GM19467 (cell line): ENCODE results near the gene SORT1.
"Not testable (repeated sequence)": the region's sequence is repeated elsewhere in the genome, so short reads cannot be mapped to it uniquely, and the experiment has no call there.

Experiments
- ATAC-seq: cut with Tn5 transposase; IDR thresholded peaks from one replicate; pipeline ENCODE4 v1.9.1; 2021; ENCODE audit warnings: mild to moderate bottlenecking, moderate library complexity; ENCODE audit not compliant: unreplicated experiment

The SORT1 gene

DNA sequence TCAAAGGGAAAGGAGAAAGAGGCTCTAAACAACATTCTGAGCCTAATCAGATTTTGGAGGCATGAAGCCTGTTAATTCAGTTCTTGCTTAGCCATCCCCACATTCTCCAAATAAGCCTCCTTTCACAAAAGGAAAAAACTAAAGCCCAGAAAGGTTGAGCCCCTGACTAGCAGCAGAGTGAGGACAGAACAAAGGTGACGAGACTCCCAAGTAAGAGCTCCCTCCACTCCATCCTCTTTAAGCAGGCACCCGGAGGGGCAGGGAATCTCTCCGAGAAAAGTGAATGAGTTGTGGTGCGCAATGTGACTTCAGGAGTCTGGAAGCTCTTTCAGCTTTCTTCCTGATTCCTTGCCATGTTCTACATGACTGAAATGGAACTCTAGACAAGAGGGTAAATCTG lies 47.5 kb downstream of the SORT1 start:
- no peak for ATAC-seq

DNA sequence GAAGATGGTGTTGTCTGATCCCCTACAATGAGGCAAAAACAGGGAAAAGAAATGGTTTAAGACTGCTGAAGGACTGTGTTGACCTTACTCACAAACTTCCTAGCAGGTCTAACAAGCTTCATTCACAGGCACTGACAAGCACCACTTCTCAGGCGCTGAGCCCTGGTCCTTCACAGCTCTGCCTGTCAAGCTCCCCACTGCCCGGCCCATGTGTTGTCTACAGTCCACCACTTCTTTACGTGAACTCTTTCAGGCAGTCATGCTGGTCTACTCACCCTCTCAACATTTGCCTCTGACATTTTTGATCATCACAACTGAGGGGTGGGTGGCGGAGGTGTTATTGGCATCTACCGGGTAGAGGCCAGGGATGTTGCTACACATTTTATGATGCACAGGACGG lies 50.2 kb downstream of the SORT1 start:
- ATAC-seq, result no peak

DNA sequence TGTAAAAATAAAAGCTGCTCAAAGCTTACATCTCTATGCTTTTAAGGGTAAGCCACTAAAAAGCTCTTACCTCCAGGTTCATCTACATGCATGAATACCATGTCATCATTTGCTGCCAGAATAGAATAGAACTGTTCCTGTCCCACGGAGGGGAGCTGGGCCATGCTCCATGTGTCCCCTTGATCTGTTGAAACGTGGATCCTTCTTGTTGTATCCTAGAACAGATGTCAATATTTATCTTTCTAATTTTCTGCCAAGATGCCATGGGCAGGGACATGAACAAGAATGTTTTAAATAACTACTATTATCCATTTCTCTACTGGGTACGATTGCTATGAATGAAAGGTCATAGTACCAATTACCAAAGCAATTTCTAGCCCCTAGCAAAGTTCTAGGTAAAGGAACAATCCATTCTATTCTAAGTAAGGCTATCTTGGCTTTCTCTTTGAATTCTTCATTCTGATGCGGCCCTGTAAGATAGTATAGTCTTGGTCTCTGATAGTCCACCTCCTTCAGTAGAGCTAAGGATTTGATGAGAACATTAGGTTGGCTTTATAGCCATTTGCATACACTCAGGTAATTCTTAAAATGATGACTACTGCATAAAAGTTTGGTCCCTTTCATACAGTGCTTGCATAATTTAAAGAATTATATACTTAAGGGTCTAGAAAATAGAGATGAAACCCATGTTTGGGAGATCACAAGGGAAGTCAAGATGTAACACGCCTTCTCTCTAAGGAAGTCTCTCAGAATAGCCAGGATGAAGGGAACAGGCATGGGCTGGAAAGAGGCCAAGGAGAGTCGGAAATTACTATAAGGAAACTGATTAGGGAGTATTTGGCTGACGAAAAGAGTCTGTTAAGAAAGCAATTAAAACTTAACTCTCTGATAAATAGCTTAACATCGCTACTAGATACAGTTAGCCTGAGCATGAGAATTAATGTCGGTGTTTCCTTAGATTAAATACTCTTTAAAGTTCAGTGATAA lies 55.5 kb downstream of the SORT1 start:
- no peak for ATAC-seq

DNA sequence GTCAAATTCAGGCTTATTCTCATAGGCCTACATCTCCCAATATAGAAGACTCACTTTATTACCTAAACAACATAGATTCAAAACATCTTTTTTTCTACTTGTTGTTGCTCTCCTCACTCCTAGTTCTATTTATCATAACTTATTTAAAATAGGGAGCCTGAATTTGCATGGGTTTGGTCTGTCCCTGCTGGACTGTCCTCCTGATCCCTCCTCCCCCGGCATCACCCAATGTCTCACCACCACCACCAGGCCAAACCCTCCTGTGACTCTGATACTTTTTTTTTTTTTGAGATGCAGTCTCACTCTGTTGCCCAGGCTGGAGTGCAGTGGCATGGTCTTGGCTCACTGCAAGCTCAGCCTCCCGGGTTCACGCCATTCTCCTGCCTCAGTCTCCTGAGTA lies 59.1 kb downstream of the SORT1 start:
- ATAC-seq, result no peak

DNA sequence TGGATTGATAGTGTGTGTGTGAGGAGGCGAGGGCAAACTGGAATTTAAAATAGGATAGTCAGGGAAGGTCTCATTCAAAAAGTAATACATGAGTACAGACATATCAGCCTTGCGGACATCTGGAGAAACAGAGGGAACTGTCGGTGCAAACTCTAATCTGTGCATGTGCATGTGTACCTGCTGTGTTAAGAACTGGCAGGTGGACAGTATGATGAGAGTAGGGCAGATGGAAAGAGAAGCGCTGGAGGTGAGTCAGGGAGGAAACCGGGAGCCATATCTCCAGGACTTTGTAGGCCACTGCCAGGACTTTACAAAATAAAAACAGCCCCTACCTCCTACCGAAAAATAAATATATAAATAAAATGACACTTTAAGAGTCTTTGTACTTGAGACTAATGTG lies 59.6 kb downstream of the SORT1 start:
- ATAC-seq, result no peak

DNA sequence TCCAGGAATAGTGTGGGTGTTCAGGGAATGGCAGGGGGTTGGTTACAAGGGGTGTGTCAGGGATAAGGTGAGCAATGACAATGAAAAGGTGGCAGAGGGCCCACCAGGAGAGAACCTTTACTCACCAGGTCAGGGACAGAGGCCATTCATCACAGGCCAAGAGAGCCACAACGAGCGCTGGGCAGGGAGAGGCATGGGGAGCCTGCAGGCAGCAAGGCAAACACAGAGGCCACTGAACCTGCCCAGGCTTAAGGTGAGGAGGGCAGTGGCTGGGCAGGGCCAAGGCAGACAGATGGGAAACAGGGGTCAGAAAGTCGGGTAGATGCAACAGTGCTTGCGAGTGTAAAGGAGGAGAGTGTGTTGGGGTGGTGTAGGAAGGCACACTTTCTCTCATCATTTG lies 62.6 kb downstream of the SORT1 start:
- no peak for ATAC-seq

DNA sequence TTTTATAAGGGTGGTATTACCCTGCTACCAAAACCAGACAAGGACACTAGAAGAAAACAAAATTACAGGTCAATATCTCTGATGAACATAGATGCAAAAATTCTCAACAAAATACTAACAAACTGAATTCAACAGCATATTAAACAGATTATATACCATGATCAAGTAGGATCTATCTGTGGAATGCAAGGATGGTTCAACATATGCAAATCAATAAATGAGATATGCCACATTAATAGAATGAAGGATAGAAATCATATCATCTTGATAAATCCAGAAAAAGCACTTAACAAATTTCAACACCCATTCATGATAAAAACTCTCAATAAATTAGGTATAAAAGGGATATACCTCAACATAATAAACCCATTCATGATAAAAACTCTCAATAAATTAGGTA lies 66.6 kb downstream of the SORT1 start:
- ATAC-seq, result no peak

DNA sequence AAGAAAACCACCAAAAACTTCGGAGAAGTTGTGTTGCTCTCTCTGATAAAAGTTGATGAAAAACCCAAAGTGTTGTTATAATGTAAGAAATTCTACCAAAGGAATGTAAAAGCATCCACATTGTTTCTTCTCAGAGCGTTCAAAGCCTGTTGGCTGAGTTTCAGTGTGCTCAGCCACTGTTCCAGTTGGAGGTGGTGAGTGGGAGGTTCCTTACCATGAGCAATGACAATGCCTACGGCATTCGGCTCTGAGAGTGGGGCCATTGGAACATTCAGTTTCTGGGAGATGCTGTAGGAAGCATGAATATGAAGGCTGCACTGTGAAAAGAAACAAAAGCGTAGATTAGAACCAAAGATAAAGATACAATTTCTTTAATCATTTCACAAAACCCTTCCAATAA lies 70.4 kb downstream of the SORT1 start:
- no peak for ATAC-seq

DNA sequence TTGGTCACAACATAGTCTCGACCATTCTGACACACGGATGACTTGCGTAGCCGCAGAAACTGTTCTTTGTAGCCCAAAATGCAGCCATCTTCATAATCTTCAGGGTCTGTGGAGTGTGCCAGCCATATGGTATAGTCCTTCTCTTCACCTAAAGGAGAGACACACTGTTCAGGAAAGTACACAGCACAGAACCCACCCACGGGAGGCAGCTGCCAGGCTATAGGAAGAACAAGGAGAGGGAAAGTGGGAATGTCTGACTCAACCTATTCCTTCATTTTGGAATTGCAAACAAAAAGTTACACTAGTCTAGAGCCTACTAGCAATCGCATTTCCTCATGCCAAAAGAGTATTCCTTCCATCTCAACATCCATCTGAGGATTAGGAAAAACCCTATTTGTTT lies 74.7 kb downstream of the SORT1 start:
- ATAC-seq, result no peak

DNA sequence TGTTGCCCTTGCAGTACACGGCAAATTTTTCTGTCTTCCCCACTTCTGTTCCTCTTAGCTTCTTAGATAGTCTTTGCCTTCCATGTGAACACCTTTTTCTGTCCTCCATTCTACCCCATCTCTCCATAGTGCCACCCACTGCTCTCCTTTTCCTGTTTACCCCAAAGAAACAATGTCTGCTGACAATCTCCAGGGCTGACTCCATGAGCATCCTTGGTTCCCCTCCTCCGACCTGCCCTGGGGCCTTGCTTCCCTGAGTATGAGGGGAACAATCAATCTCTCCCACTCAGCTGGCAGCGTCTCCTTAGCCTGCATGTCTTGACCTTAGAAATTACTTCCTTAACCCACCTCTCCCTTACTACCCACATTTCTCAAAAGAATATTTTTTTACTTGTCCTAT lies 78.6 kb downstream of the SORT1 start:
- no peak for ATAC-seq

DNA sequence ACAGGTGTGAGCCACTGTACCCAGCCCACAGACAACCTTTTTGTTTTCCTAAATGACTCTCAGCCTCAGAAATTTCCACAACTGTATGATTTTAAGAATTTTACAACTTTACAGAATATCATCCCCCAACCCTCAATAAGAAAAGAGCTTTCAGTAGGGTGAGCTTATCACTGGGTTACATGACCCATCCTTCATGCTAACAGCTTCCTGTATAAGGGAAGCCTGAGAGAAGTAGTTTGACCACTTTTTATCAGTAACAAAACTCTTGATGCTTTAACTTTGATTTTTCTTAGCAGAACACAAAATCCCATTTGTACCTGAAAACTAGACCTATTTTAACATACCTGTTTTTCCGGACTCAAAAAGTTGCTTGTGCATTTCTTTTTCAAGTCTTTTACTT lies 81.2 kb downstream of the SORT1 start:
- no peak for ATAC-seq

DNA sequence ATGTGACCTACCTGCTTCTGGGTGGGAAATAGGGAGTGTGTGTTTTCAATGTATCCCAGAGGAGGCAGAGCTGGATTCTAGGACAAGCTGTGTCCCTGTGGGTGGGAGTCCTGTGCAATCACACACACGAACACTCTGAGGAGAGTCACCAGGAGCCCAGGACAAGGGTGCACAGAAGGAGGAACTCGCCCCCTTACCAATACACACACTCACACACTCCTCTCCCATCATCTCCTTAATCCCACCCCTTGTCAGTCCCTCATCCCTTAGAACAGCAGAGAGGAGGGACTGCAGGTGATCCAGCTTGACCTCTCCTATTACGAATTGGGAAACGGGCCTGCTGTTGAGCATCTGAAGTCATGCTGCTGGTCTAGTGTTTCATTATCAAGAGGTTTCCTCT lies 82.4 kb downstream of the SORT1 start:
- no peak for ATAC-seq

DNA sequence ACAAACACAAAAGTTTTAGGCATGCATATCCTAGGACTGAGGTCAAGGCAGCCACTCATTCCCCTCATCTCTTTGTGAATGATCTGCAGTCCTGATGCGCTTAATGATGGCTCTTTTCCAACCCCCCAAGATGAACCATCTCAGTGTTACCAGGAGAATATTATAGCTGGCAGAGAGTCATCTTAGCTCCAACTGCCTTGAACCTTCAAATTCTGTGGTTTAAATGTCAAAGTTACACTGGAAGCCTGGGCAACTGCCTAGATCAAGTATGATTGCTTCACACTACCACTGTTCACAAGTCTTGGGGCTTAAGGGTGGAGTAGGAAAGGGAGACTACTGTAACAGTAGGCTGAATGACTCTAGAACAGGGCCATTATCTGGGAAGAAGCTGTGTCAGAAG lies 82.9 kb downstream of the SORT1 start:
- no peak for ATAC-seq

DNA sequence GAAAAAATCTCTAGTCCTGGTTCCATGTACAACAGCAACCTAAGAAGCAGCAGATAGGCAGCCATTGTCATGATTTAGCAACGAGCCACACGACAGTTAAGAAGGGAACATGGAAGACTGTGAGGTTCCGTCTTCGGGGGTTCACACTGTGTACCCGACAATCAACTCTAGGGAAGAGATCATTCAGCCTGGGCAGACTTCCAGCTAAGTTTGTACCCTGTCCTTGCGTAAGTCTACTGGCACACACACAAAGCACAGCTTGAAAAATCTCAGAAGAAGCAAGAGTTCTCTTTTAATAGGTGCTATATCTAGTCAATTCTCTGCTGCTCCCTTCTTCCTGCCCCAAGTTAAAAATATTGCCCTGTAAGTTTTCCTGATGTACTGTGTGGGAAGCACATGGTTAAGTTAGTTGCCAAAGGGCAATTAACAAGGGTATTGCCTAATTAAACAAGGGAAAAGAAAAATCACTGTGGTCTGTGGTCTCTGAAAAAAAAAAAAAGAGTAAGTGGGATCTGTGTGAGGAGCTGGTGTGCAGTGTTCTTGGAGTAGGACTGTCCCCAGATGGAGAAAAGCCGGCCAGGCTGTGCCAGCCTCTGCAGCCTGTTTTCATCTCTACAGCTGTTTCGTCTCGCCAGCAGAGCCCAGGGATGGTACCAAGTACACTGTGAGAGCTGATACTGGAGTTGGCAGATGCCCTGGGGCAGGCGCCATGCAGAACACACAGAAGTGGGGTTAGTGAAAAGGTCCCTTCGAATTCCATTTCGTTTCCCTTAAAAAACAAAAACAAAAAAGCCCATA lies 84.5 kb downstream of the SORT1 start:
- ATAC-seq, result no peak

DNA sequence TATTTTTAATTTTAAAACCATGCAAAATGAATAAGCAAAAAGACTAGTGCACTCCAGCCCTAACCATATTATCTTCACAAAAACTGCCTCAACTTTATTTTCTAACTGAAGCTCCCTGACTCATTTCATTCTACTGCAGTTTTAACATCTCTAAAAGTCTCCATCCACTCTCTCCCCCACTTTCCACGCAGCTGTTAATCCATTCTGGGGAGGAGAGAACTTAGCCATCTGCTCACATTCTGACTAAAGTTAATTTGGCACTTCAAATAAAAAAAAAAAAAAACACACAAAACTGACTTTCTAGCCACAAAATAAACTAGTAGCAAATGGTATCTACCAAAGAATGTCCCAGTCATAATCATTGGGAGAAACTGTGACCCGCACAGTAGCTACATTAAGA lies 85.5 kb downstream of the SORT1 start:
- no peak for ATAC-seq

DNA sequence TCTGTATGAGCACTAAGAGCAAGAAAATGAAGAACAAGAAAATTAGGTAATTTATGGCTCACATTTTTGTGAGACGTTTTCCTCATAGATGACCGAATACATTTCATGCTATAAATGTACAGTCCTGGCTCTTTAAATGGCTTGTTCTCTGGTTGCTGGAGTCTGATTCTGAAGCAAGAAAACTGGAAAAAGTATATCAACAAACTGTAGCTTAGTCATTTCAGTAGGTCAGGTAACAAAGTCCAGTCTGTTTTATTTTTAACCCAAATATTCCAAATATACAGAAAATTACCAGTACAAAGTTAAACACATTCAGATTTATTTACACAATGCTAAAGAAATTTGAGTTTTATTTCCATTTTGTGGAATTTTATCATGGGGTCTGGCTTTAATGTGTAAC lies 88.4 kb downstream of the SORT1 start:
- no peak for ATAC-seq

DNA sequence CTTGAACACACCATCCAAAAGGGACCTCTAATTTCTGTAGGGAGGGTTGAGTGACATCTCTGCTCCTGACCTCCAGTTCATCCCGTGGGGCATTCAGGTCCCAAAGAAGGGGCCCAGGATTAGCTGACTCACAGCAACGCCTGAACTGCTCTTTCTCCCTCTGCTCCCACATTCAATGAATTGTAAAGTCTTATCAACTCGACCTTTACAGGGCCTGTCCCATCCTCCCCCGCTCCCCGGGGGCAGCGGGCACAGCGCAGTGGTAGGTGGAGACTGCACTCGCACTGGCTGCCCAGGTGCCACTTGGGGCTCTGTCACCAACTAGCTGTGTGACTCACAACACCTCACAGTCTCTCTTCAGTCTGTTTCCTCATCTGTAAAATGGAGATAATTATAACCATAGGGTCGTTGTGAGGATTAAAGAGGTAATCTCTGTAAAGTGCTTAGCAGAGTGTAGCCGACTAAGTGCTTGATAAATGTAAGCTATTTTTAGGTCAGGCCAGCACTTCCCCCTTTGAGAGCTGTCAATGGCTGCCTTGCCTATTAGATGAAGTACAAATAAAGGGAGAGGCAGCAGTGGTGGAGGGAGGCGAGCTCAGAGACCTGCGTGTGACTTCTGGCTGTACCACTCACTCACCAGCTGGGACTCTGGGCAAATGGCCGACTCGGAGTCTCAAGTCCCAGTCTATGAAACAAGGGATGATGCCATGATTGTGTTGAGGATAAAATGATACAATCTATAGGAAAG lies 90.3 kb downstream of the SORT1 start:
- ATAC-seq, result no peak

DNA sequence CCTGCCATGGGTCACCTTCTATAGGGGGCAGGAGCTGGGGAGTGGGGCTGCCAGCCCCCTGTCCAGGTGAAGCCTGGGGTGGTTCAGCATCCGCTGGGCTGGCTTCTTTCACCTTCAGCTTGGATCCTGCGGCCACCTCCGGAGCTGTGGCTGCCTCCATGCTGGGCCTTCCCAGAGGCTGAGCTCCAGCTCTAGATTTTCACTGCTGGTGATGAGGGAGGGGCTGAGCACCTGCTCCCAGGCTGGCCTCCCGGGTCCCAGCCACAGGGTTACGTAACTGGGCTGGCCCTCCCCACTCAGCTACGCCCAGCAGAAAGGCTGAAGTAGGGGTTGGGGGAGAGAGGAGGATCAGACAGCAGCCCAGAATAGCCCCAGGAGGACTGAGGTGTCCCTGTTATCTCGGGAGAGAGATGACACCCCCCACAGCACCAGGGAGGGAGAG lies 90.9 kb downstream of the SORT1 start, which contains the start of gene MYBPHL:
Gene MYBPHL (minus strand): TSS at position 180 of the 442 bp plus-strand sequence. CDS start 20 bp downstream, at position 160.
- ATAC-seq, result no peak

DNA sequence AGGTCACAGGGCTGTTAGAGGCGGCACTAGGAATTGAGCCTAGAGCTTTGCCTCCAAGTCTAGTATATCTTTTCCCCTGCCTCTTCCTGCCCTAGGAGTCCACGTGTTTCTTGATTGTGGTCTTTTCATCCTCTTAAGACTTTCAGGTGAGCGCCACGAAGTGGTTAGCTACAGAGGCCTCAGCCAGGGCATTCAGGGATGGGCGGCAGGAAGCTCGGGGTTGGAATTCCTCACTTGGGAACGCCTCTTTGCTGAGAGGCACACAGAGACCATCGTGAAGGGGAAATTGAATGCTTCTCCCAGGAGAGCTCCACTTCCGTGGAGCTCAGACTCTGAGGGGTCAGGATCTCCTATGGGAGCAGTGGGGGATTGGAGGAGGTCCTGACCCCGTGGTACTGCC lies 91.7 kb downstream of the SORT1 start:
- not testable (repeated sequence) for ATAC-seq

DNA sequence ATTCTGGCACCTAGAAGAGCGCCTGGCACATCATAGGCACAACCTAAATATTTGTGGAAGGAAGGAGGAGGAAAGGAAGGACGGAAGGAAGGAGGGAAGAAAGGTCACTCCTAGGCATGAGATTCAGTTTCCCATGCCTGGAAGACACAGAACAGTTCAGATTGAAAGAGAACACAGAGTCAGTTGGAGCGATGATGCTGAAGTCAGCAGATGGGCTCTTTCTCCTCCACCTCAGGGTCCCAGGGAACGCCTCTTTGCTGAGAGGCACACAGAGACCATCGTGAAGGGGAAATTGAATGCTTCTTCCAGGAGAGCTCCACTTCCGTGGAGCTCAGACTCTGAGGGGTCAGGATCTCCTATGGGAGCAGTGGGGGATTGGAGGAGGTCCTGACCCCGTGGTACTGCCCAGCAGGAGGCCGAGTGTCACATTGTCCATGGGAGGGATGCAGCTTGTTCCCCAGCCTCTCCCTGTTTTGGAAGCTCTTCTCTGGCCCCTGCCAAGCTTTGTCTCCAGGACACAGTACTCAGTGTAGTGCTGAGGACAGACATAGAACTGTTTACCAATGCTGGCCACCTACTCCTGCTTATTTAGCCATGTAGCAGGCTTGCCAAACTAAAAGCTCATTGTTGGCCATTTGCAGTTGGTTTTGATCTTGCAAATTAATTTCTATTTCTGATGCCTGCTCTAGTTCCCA lies 93.3 kb downstream of the SORT1 start:
- no peak for ATAC-seq

DNA sequence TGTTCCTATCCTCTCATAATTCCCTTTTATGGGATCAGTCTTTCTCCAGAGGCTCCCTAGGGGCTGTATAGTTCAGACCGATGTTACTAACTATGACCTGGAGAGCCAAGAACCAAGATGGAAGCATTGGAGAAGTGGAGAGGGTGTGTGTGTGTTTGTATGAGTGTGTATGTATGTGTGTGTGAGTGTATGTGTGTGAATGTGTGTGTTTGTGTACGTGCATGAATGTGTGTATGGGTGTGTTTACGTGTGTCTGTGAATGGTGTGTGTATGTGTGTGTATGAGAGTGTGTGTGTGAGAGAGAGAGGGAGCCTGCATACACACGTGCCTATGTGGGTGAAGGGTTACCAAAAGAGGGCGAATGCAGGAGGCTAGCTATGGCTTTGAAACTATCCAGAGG lies 95.8 kb downstream of the SORT1 start:
- ATAC-seq, result no peak
